HL-60/S4 treated with phorbol 12-myristate 13-acetate at 8.2 ng/mL for 4 days and 3 days (cell line): ENCODE measurements around the gene LSM4.

Source experiments
- in situ Hi-C: fragments of 300-500 bp; cut with MboI; formaldehyde crosslinking; loops from 2 replicates; pipeline ENCODE4 v1.15.0; 2022; ENCODE audit warnings: low sequenced_read_pairs

LSM4 gene

DNA sequence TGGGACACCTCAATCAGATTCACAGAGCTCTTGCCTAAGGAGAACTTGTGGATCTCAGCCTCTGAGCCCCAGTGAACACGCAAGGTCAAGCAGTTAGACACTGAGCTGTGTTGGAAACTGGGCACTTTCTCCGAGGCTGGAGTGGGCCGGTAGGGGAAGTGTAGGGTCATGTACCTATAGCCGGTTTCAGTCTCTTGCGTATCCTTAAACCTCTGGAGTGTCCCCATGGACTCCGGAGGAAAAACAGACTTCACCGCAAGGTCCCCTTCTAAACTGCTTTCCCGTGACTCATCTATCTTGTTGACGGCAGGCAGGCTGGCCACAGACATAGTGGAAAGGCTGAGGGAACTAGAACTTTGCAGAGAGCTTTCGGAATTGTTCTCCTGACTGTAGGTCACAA lies 60.0 kb downstream of the LSM4 start:
- in situ Hi-C loops: no loop called here

DNA sequence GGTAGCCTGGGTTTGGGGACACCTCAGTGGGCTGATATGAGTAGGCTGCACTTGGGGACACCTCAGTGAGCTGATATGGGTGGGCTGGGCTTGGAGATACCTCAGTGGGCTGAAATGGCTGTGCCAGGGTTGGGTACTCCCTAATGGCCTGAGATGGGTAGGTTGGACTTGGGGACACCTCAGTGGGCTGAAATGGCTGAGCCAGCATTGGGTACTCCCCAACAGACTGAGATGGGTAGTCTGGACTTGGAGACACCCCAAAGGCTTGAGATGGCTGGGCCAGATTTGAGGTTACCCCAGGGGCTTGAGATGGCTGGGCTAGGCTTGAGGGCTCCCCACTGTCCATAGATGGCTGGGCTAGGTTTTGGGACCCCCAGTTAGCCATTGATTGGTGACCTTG lies 60.7 kb downstream of the LSM4 start:
- in situ Hi-C loops: no loop called here

DNA sequence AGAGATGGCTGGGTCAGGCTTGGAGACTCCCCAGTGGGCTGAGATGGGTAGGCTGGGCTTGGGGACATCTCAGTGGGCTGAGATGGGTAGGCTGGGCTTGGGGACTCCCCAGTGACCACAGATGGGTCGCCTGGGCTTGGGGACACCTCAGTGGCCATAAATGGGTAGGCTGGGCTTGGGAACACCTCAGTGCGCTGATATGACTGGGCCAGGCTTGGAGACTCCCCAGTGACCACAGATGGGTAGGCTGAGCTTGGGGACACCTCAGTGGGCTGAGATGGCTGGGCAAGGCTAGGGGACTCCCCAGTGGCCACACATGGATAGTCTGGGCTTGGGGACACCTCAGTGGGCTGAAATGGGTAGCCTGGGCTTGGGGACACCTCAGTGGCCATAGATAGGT lies 61.4 kb downstream of the LSM4 start:
- in situ Hi-C loops: no loop called here

DNA sequence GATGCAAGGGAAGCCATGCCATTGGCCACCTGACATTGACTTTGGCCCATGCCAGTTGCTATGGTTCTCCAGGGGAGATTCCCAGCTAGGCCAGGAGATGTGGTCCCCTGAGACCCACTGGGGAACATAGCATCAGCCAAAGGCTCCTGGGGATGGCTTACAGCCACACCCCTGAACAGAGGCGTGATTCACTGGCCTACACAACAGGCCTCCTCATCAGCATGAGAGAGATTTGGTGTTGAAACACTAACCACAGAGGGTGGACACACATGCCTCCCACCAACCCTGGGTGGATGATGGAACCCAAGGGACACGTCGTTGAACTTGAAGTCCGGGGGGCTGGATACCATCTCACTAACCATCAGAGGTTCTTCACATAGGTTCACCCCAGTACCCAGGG lies 63.0 kb downstream of the LSM4 start:
- in situ Hi-C loops: no loop called here

DNA sequence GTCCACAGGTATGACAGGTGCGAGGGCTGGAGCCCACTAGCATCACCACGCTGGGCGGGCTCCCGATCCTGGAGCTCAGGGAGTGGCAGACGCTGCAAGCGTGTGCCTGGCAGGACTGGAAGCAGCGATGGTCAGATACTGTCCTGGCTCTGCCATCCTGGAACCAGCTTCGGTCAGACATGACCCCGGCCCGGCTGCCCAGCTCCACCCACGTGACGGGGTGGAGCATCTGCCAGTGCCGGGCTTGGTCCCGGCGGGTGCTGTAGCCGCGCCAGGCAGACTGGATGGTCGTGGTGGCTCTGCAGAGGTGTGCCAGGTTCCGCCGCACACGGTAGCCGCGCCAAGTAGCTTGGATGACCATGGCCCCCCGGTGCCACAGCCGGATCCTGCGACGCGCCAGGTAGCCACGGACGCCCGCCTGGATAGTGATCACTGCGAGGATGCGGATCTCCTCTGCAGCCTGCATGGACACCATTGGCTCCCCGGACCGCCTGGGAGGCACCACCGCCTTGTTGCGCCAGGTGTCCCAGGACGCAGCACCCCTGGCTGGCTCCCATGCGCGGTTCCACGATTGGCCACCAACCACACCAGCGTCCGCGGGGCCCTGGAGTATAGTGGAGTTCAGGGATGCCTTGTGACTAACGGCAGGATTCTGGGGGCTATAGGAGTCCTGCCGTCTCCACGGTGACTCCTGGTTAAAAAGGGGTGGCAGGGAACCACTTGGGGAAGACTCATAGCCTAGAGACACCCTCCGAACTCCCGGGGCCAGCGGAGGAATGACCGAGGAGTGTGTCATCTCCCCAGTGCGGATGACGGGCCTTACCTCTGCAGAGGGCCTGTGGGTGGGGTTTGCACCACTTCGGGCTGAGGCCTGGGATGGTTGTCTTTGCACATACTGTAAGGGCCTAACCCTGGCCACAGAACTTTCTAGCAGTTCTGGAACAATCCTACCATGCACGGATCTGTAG lies 65.1 kb downstream of the LSM4 start:
- in situ Hi-C loops: no loop called here
